HepG2 (cell line): ENCODE results near the gene GLIS2. TPM values are rescaled to one million over a fixed set of nuclear protein-coding genes. Genes with fewer than 3 reads are reported as not detected.
A peak's percentile ranks its signal among the peaks of the same experiment; 100 is the strongest.

Experiments used
- ASH2L ChIP-seq: fragments of 300-600, 200-600 bp; sonication (generic); IDR thresholded peaks from 2 replicates; pipeline ENCODE4 v1.7.0; 2017; ENCODE audit warnings: low read depth, mild to moderate bottlenecking, moderate library complexity, mixed read lengths, low read length; ENCODE audit not compliant: insufficient read length
- HNRNPK ChIP-seq: fragments of 200-400 bp; formaldehyde crosslinking; IDR thresholded peaks from 2 replicates; pipeline ENCODE4 v1.6.1; 2018; ENCODE audit warnings: low read length, low read depth, moderate library complexity, mild to moderate bottlenecking; ENCODE audit not compliant: poor library complexity, severe bottlenecking
- NFKB2 ChIP-seq: sonication (generic); formaldehyde crosslinking; IDR thresholded peaks from 2 replicates; pipeline ENCODE4 v1.4.0; 2020; ENCODE audit warnings: missing genetic modification reagents, borderline replicate concordance
- PAF1 ChIP-seq: IDR thresholded peaks from 2 replicates; pipeline ENCODE4 v1.6.1; 2016; ENCODE audit warnings: missing genetic modification reagents, missing compliant biosample characterization
- POGZ ChIP-seq: sonication (generic); formaldehyde crosslinking; IDR thresholded peaks from 2 replicates; pipeline ENCODE4 v1.4.0; 2020; ENCODE audit warnings: mild to moderate bottlenecking, missing genetic modification reagents
- SALL2 ChIP-seq: sonication (generic); formaldehyde crosslinking; IDR thresholded peaks from 2 replicates; pipeline ENCODE4 v1.8.1; 2023; ENCODE audit warnings: mild to moderate bottlenecking, missing genetic modification reagents, inconsistent platforms
- SNAPC4 ChIP-seq: sonication (generic); formaldehyde crosslinking; IDR thresholded peaks from 2 replicates; pipeline ENCODE4 v1.4.0; 2020; ENCODE audit warnings: mild to moderate bottlenecking, missing genetic modification reagents
- SNAPC5 ChIP-seq: sonication (generic); formaldehyde crosslinking; IDR thresholded peaks from 2 replicates; pipeline ENCODE4 v1.8.1; 2023; ENCODE audit warnings: mild to moderate bottlenecking, missing genetic modification reagents, borderline replicate concordance
- TCF12 ChIP-seq, 2 experiments: fragments of 450-650 bp in 1 of 2; sonication (generic) in 1 of 2; formaldehyde crosslinking in 1 of 2; IDR thresholded peaks; 2 replicates each; pipeline versions ENCODE4 v1.6.1 to v1.8.0; 2017 to 2022; ENCODE audit warnings: antibody characterized with exemption in 1 of 2, mild to moderate bottlenecking in 1 of 2, missing genetic modification reagents in 1 of 2, moderate library complexity in 1 of 2
- TEAD3 ChIP-seq: optimal IDR thresholded peaks from 2 replicates; pipeline ENCODE3; 2016; ENCODE audit warnings: borderline replicate concordance
- ZNF18 ChIP-seq: sonication (generic); formaldehyde crosslinking; IDR thresholded peaks from 2 replicates; pipeline ENCODE4 v1.8.0; 2022; ENCODE audit warnings: mild to moderate bottlenecking, missing genetic modification reagents; ENCODE audit not compliant: insufficient replicate concordance
- ZNF777 ChIP-seq: sonication (generic); formaldehyde crosslinking; IDR thresholded peaks from 2 replicates; pipeline ENCODE4 v1.4.0; 2020; ENCODE audit warnings: missing genetic modification reagents
- ZNF850 ChIP-seq: sonication (generic); formaldehyde crosslinking; conservative IDR thresholded peaks from 2 replicates; pipeline ENCODE4 v1.9.0; 2021; ENCODE audit warnings: mild to moderate bottlenecking, missing genetic modification reagents
- ZSCAN20 ChIP-seq: sonication (generic); formaldehyde crosslinking; IDR thresholded peaks from 2 replicates; pipeline ENCODE4 v1.4.0; 2020; ENCODE audit warnings: missing genetic modification reagents, mild to moderate bottlenecking, borderline replicate concordance
- polyA plus RNA-seq, 8 experiments: library from polyadenylated mRNA; depleted of rRNA in 3 of 8; stranded (reverse) in 7 of 8; unstranded in 1 of 8; fragments of >200 nt; fragmentation: Illumina TruSeq in 4 of 8; extraction: Trizol in 4 of 8; gene quantifications; 2 replicates each; pipeline versions ENCODE4 v1.2.1 to v1.2.3, GENCODE V29; 2011 to 2016; ENCODE audit warnings: low read depth in 4 of 8, missing spikeins in 1 of 8, mixed read lengths in 1 of 8; ENCODE audit not compliant: insufficient read depth in 1 of 8
- total RNA-seq, 5 experiments: library from RNA; depleted of rRNA; stranded (reverse); fragments of >200 nt; fragmentation: Illumina TruSeq; extraction: Trizol; gene quantifications; 2 replicates each; pipeline ENCODE4 v1.2.3, GENCODE V29; 2016; ENCODE audit warnings: low read depth in 1 of 5
- TF ChIP-seq, protein P1 (sequence below): sonication (generic); formaldehyde crosslinking; IDR thresholded peaks from 2 replicates; pipeline ENCODE4 v1.4.0; 2020; ENCODE audit warnings: missing genetic modification reagents

The GLIS2 gene
- total and polyA plus RNA-seq, 2 of the 13 experiments (the other 11 are each of a cell fraction or from before 2014, with no cell fraction given), result 0.28 to 0.29 TPM

- TF ChIP-seq, protein P1, sequence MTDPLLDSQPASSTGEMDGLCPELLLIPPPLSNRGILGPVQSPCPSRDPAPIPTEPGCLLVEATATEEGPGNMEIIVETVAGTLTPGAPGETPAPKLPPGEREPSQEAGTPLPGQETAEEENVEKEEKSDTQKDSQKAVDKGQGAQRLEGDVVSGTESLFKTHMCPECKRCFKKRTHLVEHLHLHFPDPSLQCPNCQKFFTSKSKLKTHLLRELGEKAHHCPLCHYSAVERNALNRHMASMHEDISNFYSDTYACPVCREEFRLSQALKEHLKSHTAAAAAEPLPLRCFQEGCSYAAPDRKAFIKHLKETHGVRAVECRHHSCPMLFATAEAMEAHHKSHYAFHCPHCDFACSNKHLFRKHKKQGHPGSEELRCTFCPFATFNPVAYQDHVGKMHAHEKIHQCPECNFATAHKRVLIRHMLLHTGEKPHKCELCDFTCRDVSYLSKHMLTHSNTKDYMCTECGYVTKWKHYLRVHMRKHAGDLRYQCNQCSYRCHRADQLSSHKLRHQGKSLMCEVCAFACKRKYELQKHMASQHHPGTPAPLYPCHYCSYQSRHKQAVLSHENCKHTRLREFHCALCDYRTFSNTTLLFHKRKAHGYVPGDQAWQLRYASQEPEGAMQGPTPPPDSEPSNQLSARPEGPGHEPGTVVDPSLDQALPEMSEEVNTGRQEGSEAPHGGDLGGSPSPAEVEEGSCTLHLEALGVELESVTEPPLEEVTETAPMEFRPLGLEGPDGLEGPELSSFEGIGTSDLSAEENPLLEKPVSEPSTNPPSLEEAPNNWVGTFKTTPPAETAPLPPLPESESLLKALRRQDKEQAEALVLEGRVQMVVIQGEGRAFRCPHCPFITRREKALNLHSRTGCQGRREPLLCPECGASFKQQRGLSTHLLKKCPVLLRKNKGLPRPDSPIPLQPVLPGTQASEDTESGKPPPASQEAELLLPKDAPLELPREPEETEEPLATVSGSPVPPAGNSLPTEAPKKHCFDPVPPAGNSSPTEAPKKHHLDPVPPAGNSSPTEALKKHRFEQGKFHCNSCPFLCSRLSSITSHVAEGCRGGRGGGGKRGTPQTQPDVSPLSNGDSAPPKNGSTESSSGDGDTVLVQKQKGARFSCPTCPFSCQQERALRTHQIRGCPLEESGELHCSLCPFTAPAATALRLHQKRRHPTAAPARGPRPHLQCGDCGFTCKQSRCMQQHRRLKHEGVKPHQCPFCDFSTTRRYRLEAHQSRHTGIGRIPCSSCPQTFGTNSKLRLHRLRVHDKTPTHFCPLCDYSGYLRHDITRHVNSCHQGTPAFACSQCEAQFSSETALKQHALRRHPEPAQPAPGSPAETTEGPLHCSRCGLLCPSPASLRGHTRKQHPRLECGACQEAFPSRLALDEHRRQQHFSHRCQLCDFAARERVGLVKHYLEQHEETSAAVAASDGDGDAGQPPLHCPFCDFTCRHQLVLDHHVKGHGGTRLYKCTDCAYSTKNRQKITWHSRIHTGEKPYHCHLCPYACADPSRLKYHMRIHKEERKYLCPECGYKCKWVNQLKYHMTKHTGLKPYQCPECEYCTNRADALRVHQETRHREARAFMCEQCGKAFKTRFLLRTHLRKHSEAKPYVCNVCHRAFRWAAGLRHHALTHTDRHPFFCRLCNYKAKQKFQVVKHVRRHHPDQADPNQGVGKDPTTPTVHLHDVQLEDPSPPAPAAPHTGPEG (CRISPR knock-in tag), result peak; percentile 48; the same call in 1 of the 2 replicates
- TF ChIP-seq ZNF18 (peak; percentile 1), ZNF777 (0 out of 2 replicates have a peak, but pooled peaks have one; percentile 6), ASH2L (no peak), POGZ (0 out of 2 replicates have a peak, but pooled peaks have one; percentile 6), SNAPC4 (CRISPR knock-in tag) (no peak), TEAD3 (CRISPR knock-in tag) (no peak), HNRNPK (no peak), PAF1 (no peak), SALL2 (CRISPR knock-in tag) (peak; percentile 23; the same call in 1 of the 2 replicates), ZNF850 (CRISPR knock-in tag) (no peak), ZSCAN20 (CRISPR knock-in tag) (no peak), TCF12 (IDR thresholded peaks at IDR 0.05) (no peak), TCF12 (CRISPR knock-in tag; IDR thresholded peaks at IDR 0.05) (0 out of 2 replicates have a peak, but pooled peaks have one; percentile 13), NFKB2 (peak; percentile 8; the same call in 1 of the 2 replicates), SNAPC5 (no peak)
Observed at GRCh38 chr16:4372001-4372577, 56.2 kb downstream of the GLIS2 start (continued).
